Activated naive CD8-positive, alpha-beta T cell treated with anti-CD3 and anti-CD28 coated beads, Interleukin-2, amount 50 U/mL, for 24 hours (primary cell): ENCODE measurements around the gene DTNA.
"Not testable (repeated sequence)": the region's sequence is repeated elsewhere in the genome, so short reads cannot be mapped to it uniquely, and the experiment has no call there.

ENCODE experiments used
- ATAC-seq: fragments of 150-1000 bp; cut with Tn5 transposase; one replicate; pipeline ENCODE4 v1.10.0; 2021
- DNase-seq: peaks from one replicate; pipeline ENCODE4 v3.0.0; 2021
- H3K27ac Mint-ChIP-seq: one replicate; pipeline ENCODE4 v1.8.0; 2021; ENCODE audit warnings: mild to moderate bottlenecking, mixed read lengths
- H3K27me3 Mint-ChIP-seq: one replicate; pipeline ENCODE4 v1.8.0; 2021; ENCODE audit warnings: mixed read lengths
- H3K36me3 Mint-ChIP-seq: one replicate; pipeline ENCODE4 v1.8.0; 2021; ENCODE audit warnings: low read depth, mixed read lengths
- H3K4me1 Mint-ChIP-seq: one replicate; pipeline ENCODE4 v1.8.0; 2021; ENCODE audit warnings: mixed read lengths
- H3K4me3 Mint-ChIP-seq: one replicate; pipeline ENCODE4 v1.8.0; 2021; ENCODE audit warnings: mild to moderate bottlenecking, moderate library complexity, mixed read lengths
- H3K9me3 Mint-ChIP-seq: one replicate; pipeline ENCODE4 v1.8.0; 2021; ENCODE audit warnings: mixed read lengths

The DTNA gene

DNA sequence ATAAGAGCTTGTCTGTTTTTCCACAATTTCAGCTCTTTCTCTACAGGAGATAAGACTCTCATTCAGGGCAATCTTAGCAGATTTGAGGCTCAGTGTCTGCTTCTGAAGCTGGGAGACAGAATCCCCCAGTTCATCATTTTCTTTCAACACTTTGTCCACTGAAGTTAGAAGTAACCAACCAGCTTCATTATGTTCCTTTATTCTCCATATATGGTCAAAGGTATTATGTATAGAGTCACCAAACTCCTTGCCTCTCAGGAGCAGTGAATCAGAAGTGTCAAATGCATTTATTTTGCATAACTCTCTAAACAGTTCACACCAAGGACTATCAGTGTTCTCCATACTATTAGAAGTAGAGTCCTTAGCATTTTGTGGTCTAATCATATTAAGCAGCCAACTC lies 24.4 kb downstream of the DTNA start:
- ATAC-seq, H3K4me3 Mint-ChIP-seq, DNase-seq, H3K27ac Mint-ChIP-seq, H3K9me3 Mint-ChIP-seq, H3K4me1 Mint-ChIP-seq, H3K27me3 Mint-ChIP-seq, H3K36me3 Mint-ChIP-seq: not testable (repeated sequence)

DNA sequence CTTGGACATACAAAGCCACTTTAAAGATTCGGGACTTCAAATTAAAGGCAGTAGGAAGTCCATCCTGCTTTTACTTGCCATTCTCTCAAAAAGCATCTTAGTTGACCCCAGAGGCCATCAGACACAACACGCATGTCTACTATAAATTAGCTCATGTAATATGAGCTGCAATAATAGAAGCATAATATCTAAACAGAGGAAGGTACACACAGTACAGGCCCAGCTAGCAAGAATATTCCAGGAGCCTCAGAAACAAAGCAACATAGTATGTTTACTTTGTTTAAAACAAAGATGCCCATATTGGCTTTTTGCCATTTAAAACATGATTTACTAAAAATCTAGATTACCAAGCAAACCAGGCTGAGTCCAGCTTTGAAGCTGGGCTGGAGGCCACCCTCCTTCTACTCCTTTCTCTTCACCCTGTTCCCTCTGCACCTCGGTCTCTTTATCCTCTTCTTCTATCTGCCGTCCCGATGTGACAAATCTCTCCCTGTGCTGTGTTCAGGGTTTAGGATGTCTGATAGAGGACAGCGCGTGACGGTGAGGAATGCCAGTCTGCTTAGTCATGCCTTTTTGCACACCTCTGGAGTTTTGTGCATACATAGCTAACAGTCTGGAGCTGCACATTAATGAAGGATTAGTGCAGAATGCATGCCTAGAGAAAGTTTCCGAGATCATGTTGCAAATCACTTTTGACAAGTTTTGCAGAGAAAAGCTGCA lies 28.2 kb downstream of the DTNA start:
- Mint-ChIP-seq H3K9me3 (no peaks in the 10 kb centered on the region), H3K4me3 (no peak overlapping the region), H3K36me3 (no peaks in the 10 kb centered on the region), H3K27ac (no peak overlapping the region), H3K27me3 (peaks cover 2% of the 10 kb centered on the region), H3K4me1 (no peaks in the 10 kb centered on the region)
- no peak for ATAC-seq
- no peak for DNase-seq

DNA sequence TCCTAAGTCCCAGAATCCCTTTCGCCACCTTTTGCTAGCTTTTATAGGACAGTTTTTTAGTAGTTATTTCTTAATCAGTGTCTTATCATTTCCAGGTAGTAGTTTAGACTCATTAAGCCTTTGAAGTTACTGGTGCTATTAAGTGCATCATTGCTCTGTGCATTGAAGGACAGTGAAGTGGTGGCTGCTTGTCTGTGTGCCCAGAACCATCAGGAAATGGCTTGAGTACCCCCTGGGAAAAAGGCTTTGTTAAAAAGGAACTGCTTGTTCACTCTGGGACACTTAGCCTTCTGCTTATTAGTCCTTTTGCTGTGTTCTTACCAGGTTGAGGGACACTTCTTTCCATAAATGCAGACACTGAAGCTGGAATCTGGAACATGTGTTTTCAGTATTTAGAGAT lies 30.0 kb downstream of the DTNA start:
- no peak for ATAC-seq
- no peak overlapping the region for H3K4me3 Mint-ChIP-seq

DNA sequence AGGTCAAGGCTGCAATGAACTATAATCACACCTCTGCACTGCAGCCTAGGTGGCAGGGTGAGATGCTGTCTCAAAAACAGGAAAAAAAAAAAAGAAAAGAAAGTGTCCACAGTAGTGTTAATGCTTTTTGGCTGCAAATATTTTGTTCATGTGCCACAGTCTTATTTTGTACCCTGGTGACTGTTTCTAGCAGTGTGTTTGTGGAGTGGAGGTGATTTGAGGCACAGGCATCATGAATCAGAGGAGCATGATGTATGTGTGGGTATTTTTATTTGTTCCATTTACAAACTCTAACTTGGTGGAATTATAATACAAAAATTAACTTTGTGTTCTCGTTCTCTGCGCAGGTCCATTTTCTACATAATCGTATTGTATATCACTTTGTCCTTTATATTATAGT lies 30.6 kb downstream of the DTNA start:
- H3K4me1 Mint-ChIP-seq = no peaks in the 10 kb centered on the region

More for the DNA sequence above, 30.0 kb downstream of the DTNA start:
- no peaks in the 10 kb centered on the region for H3K9me3 Mint-ChIP-seq
- no peak overlapping the region for H3K27ac Mint-ChIP-seq
- DNase-seq = no peak
- peaks cover 4% of the 10 kb centered on the region for H3K27me3 Mint-ChIP-seq
- H3K4me1 Mint-ChIP-seq = no peaks in the 10 kb centered on the region
- H3K36me3 Mint-ChIP-seq = no peaks in the 10 kb centered on the region

DNA sequence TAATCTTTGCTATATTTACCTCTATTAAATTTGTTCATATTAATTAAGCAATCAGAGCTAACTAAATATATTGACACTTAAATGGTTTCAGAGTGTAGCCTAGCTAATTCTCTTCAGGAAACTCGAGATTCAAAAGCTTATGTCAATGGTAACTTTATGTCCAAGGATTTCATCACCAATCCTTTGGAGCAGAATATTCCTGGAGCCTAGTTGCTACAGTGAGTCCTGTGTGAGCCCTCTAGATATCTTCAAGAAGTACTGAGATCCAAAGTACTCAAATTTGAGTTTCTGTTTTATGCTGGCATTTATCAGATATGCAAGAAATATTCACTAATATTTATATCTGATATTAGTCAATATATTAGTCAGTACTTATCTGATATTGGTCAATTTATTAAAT lies 31.3 kb downstream of the DTNA start:
- no peak overlapping the region for H3K27ac Mint-ChIP-seq
- DNase-seq (no peak), ATAC-seq (no peak)
- H3K4me3 Mint-ChIP-seq = no peak overlapping the region
- no peaks in the 10 kb centered on the region for H3K4me1 Mint-ChIP-seq
- H3K9me3 Mint-ChIP-seq = no peaks in the 10 kb centered on the region
- peaks cover 4% of the 10 kb centered on the region for H3K27me3 Mint-ChIP-seq
- no peaks in the 10 kb centered on the region for H3K36me3 Mint-ChIP-seq

More for the DNA sequence above, 30.6 kb downstream of the DTNA start:
- DNase-seq (no peak), ATAC-seq (no peak)
- H3K4me3 Mint-ChIP-seq = no peak overlapping the region
- no peak overlapping the region for H3K27ac Mint-ChIP-seq
- H3K36me3 Mint-ChIP-seq = no peaks in the 10 kb centered on the region
- H3K9me3 Mint-ChIP-seq = no peaks in the 10 kb centered on the region
- peaks cover 4% of the 10 kb centered on the region for H3K27me3 Mint-ChIP-seq

DNA sequence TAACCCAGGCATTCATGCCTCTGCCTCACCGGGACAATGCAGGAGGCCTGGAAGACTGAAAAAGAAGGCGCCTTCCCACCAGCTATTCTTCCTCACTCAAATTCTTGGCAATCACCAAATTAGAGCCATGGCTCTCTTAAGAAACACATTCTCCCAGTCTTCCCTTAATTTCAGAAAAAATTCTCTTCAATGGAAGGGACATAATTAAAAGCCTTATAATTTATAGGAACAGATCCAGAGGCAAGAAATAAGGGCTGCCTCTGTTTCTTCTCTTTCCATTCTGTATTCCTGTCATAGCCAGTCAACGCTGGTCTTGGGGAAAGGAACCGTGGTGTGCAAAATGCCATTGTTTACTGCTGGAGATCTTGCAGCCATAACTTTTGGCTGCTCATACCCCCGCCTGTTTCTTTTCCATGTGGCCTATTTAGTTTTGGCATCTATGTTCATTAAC lies 32.8 kb downstream of the DTNA start:
- no peak for DNase-seq
- Mint-ChIP-seq H3K27me3 (peaks cover 4% of the 10 kb centered on the region), H3K36me3 (no peaks in the 10 kb centered on the region), H3K9me3 (no peaks in the 10 kb centered on the region), H3K4me1 (no peaks in the 10 kb centered on the region), H3K27ac (no peak overlapping the region), H3K4me3 (no peak overlapping the region)
- ATAC-seq = no peak

DNA sequence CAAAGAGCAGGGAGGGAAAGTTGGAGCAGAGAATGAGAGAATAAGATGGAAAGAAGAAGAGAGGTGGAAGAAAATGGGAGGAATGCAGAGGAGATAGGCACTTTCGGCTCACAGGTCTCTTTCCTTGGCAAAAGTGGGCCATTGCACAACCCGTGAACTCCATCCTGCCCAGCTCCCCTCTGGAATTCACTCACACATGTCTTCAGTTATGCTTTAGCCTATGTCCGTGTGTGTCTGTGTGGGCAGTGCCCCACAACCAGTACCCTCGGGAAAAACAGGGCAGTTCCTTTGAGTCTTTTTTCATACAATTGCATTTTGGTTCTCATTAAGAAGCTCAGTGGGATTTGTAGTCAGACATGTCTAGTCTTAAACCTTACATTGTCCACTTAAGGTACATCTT lies 34.5 kb downstream of the DTNA start:
- ATAC-seq (no peak), DNase-seq (no peak)
- Mint-ChIP-seq H3K4me3 (no peak overlapping the region), H3K4me1 (no peaks in the 10 kb centered on the region), H3K27me3 (peaks cover 4% of the 10 kb centered on the region), H3K36me3 (no peaks in the 10 kb centered on the region), H3K9me3 (no peaks in the 10 kb centered on the region), H3K27ac (no peak overlapping the region)

DNA sequence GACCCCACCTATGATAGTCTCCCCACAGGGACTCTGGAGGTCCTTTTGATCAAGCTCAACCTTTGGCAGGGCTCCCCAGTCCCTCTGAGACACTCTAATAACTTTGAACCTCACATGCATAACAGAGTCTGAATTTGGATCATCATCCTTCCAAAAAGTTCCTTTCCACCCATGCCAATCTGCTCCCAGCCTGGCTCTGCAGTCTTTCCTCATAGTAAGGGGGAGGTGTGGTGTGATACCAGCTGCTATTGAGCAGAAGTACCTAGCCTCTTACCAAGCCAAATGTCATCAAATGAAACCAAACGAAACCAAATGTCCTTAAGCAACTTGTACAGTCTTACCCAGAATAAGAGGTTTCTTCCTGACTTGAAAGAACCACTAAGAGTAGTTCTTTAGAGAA lies 36.5 kb downstream of the DTNA start:
- Mint-ChIP-seq H3K27ac (no peak overlapping the region), H3K27me3 (peaks cover 4% of the 10 kb centered on the region), H3K9me3 (no peaks in the 10 kb centered on the region), H3K4me1 (no peaks in the 10 kb centered on the region), H3K36me3 (no peaks in the 10 kb centered on the region), H3K4me3 (no peak overlapping the region)
- ATAC-seq (no peak), DNase-seq (no peak)

DNA sequence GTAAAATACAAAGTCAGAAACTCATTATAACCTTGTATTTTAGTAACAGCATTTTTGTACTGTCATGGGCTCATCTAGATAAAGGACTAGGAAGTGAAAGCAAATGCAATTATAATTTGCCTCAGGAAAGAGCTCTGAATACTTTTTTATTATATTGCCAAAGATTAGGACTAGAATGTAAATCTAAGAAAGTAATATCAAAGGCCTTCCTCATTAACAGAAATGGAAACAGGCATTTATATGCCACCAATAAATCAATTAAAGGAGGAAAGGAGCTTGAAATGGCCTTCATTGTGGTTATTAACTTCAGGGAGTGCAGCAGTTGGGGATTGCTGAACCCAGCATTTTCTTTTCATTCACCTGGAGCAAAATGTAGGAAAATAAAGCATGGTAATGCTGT lies 39.6 kb downstream of the DTNA start:
- ATAC-seq = no peak
- Mint-ChIP-seq H3K9me3 (no peaks in the 10 kb centered on the region), H3K27me3 (peaks cover 2% of the 10 kb centered on the region)

DNA sequence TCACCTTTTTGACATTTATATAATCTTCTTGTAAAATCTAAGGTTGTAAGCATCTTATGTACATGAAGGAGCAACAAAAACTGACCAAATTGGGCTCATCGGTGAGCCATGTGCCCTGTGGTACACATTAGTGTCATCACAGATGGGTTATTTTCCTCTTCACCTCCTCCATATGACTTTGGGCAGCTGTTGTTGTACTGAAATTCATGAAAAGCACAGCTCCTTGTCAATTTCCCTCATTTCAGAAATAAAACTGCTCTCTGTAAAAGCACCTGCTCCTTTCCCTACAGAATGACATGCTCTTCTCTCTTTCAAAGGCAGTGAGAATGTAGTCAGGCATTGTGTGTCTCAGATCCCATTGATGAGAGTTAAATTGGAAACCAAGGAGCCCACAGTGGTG lies 42.0 kb downstream of the DTNA start:
- H3K27me3 Mint-ChIP-seq = peaks cover 2% of the 10 kb centered on the region
- no peaks in the 10 kb centered on the region for H3K4me1 Mint-ChIP-seq
- no peaks in the 10 kb centered on the region for H3K36me3 Mint-ChIP-seq
- no peak overlapping the region for H3K27ac Mint-ChIP-seq
- ATAC-seq = no peak
- H3K4me3 Mint-ChIP-seq = no peak overlapping the region
- H3K9me3 Mint-ChIP-seq = no peaks in the 10 kb centered on the region
- no peak for DNase-seq

More for the DNA sequence above, 39.6 kb downstream of the DTNA start:
- DNase-seq = no peak
- no peaks in the 10 kb centered on the region for H3K36me3 Mint-ChIP-seq
- no peaks in the 10 kb centered on the region for H3K4me1 Mint-ChIP-seq
- H3K27ac Mint-ChIP-seq = no peak overlapping the region
- H3K4me3 Mint-ChIP-seq = no peak overlapping the region

DNA sequence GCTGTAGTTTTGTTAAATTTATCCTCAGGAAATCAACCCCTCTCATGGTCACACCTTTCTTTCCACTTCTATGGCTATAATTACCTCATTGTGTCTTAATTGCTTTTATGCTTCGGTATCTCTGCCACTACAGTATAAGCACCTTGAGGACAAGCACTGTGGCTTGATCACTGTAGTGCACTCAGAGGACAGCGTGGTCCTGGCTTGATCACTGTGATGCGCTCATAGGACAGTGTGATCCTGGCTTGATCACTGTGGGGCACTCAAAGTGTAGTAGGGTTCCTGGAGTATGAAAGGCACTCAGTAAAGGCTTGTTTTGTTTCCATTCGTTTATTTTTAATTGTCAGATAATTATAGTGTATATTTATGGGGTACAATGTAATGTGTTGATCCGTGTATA lies 44.2 kb downstream of the DTNA start:
- no peaks in the 10 kb centered on the region for H3K36me3 Mint-ChIP-seq
- H3K9me3 Mint-ChIP-seq = no peaks in the 10 kb centered on the region
- ATAC-seq = no peak
- no peak for DNase-seq
- H3K27me3 Mint-ChIP-seq = peaks cover 2% of the 10 kb centered on the region
- H3K4me3 Mint-ChIP-seq = no peak overlapping the region
- H3K4me1 Mint-ChIP-seq = no peaks in the 10 kb centered on the region
- H3K27ac Mint-ChIP-seq = no peak overlapping the region

DNA sequence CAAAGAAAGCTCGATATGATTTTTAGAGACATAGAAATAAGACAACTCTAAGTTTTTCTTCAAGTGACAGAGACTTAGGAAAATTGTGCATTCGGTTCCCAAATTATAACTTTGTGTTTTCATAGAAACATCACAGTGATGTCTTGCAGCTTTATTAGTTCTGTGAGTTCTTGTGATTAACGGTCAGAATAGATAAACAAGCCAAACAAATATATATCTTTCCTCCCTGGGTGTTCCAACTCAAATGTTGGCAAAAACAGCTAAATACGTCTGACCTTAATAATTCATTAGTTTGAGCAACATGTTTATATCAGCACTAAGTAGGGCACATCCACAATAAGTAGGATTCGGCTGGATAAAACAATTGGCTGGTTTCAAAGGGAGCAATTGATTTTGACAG lies 47.6 kb downstream of the DTNA start:
- Mint-ChIP-seq H3K9me3 (no peaks in the 10 kb centered on the region), H3K4me1 (no peaks in the 10 kb centered on the region)

DNA sequence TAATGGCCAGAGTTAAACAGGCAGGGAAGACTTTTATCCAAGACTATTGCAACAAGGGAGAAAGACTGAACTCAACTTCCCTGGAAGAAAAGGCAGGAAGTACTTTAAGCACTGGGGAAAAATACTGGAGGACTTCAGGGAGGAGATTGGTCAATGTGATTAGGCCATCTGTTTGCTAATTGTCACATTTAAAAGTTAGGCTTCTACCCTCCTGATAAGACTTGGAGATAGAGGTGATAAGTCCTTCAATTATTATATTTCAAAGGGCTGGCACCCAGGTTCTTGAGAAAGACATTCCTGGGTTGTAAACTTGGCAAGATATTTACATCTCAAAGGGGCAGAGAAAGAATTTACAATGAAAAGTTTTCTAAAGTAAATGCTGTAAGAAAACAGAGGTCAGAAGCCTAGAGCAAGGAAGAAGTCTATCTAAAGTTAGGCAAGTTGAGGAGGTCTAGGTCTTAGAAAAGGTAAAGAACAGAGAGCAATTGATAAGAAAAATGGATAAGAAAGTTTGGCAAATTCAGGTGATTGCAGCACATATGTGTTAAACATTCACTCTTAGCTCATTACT lies 48.4 kb downstream of the DTNA start:
- H3K9me3 Mint-ChIP-seq = no peaks in the 10 kb centered on the region
- no peak for DNase-seq
- H3K36me3 Mint-ChIP-seq = no peaks in the 10 kb centered on the region
- H3K4me1 Mint-ChIP-seq = no peaks in the 10 kb centered on the region
- H3K4me3 Mint-ChIP-seq = no peak overlapping the region
- no peak overlapping the region for H3K27ac Mint-ChIP-seq
- no peak for ATAC-seq
- peaks cover 6% of the 10 kb centered on the region for H3K27me3 Mint-ChIP-seq

More for the DNA sequence above, 47.6 kb downstream of the DTNA start:
- H3K36me3 Mint-ChIP-seq = no peaks in the 10 kb centered on the region
- no peak overlapping the region for H3K4me3 Mint-ChIP-seq
- H3K27ac Mint-ChIP-seq = no peak overlapping the region
- DNase-seq = no peak
- no peak for ATAC-seq
- peaks cover 6% of the 10 kb centered on the region for H3K27me3 Mint-ChIP-seq

DNA sequence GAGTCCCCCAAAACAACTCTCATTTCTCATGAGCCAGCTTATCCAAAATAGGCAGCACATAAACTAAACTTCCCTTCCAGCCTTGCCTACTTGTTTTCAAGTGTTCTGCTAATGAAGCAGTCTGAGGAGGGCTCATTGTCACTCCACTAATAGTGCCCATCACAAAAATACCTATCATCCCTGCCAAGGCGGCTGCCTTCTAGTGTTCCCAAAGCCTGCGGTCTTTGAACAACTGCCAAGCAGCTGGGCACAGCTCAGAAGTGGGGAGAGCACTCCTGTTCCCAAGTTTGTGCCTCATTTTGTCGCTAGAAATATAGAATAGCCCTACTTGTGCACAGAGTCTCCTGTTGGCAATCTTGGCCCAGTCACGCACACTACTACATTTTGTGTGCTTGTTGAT lies 50.3 kb downstream of the DTNA start:
- peaks cover 5% of the 10 kb centered on the region for H3K27me3 Mint-ChIP-seq
- no peaks in the 10 kb centered on the region for H3K9me3 Mint-ChIP-seq
- DNase-seq (no peak), ATAC-seq (no peak)
- no peak overlapping the region for H3K4me3 Mint-ChIP-seq
- H3K36me3 Mint-ChIP-seq = no peaks in the 10 kb centered on the region
- no peak overlapping the region for H3K27ac Mint-ChIP-seq
- no peaks in the 10 kb centered on the region for H3K4me1 Mint-ChIP-seq

DNA sequence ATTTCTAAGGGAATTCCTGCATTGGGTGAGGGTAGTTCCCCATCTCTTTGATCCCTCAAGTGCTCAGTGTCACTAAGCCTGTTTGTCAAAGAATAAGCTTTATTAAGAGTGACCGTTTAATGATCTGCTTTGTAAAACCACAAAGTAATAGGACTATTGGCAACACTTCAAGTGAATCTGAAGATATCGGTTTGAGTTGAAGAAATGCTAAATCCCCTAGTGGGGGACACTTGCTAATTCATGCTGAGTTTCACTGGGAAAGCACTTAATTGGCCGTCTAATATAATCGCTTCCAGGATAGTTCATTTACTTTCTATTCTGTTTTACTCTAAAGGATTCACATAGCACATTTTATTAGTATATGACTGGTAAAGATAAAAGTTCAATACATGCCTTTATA lies 54.4 kb downstream of the DTNA start:
- no peak overlapping the region for H3K4me3 Mint-ChIP-seq
- no peaks in the 10 kb centered on the region for H3K9me3 Mint-ChIP-seq

More for the DNA sequence above, 54.4 kb downstream of the DTNA start:
- no peak overlapping the region for H3K27ac Mint-ChIP-seq
- ATAC-seq = no peak
- no peaks in the 10 kb centered on the region for H3K36me3 Mint-ChIP-seq
- peaks cover 5% of the 10 kb centered on the region for H3K27me3 Mint-ChIP-seq
- no peak for DNase-seq
- H3K4me1 Mint-ChIP-seq = no peaks in the 10 kb centered on the region
